ENCODE data around the gene TMEM169. TPM values are rescaled to one million over a fixed set of nuclear protein-coding genes. Genes with fewer than 3 reads are reported as not detected.
"Not testable (repeated sequence)": the region's sequence is repeated elsewhere in the genome, so short reads cannot be mapped to it uniquely, and the experiment has no call there.

The TMEM169 gene
- total RNA-seq, 2 donors from 2014 or later, result 1.7 to 1.8 TPM

GRCh38 chr2:216131175-216131926, 49.6 kb downstream of the TMEM169 start:
- peak overlapping the region; percentile 73 to 83 for H3K27ac Mint-ChIP-seq
- no peaks in the 10 kb centered on the region for H3K9me3 Mint-ChIP-seq
- ATAC-seq, result peak; percentile 40 to 72
- DNase-seq (ENCODE audit: low spot score in 2 of 2), result no peak
- H3K36me3 Mint-ChIP-seq, result peaks cover 46 to 68% of the 10 kb centered on the region in 2 donors

GRCh38 chr2:216132585-216132984, 50.9 kb downstream of the TMEM169 start:
- H3K27ac Mint-ChIP-seq, result peak overlapping the region; percentile 83
- peaks cover 53 to 66% of the 10 kb centered on the region in 2 donors for H3K36me3 Mint-ChIP-seq
- no peaks in the 10 kb centered on the region for H3K9me3 Mint-ChIP-seq
- ATAC-seq (peak; percentile 36 to 65), DNase-seq (ENCODE audit: low spot score in 2 of 2) (no peak)

- H3K9me3 Mint-ChIP-seq, result no peaks in the 10 kb centered on the region
- DNase-seq (ENCODE audit: low spot score in 2 of 2) (no peak), ATAC-seq (no peak)
- H3K36me3 Mint-ChIP-seq, result peaks cover 58 to 66% of the 10 kb centered on the region in 2 donors
- peak overlapping the region in 1 of 2 donors; percentile 83 for H3K27ac Mint-ChIP-seq
Measured at GRCh38 chr2:216133397-216133796, 51.7 kb downstream of the TMEM169 start.

GRCh38 chr2:216134958-216135541, 53.3 kb downstream of the TMEM169 start:
- DNase-seq (ENCODE audit: low spot score in 2 of 2), result no peak
- Mint-ChIP-seq H3K36me3 (peaks cover 52 to 66% of the 10 kb centered on the region in 2 donors), H3K9me3 (no peaks in the 10 kb centered on the region), H3K27ac (peak overlapping the region; percentile 58 to 93)
- ATAC-seq, result peak; percentile 28 to 41

- H3K36me3 Mint-ChIP-seq, result peaks cover 37 to 61% of the 10 kb centered on the region in 2 donors
- H3K27ac Mint-ChIP-seq, result no peak overlapping the region
- ATAC-seq (no peak), DNase-seq (ENCODE audit: low spot score in 2 of 2) (peak in 1 of 2 donors; percentile 31)
- H3K9me3 Mint-ChIP-seq, result no peaks in the 10 kb centered on the region
Measured at GRCh38 chr2:216139884-216140283, 58.2 kb downstream of the TMEM169 start.

- peak overlapping the region in 1 of 2 donors; percentile 18 for H3K27ac Mint-ChIP-seq
- not testable (repeated sequence) for H3K9me3 Mint-ChIP-seq; ATAC-seq; DNase-seq (ENCODE audit: low spot score in 2 of 2)
- peaks cover 24 to 45% of the 10 kb centered on the region in 2 donors for H3K36me3 Mint-ChIP-seq
Measured at GRCh38 chr2:216141516-216141915, 59.8 kb downstream of the TMEM169 start.

GRCh38 chr2:216142540-216142939, 60.8 kb downstream of the TMEM169 start:
- Mint-ChIP-seq H3K36me3 (peaks cover 19 to 41% of the 10 kb centered on the region in 2 donors), H3K9me3 (no peaks in the 10 kb centered on the region), H3K27ac (peak overlapping the region in 1 of 2 donors; percentile 66)
- DNase-seq (ENCODE audit: low spot score in 2 of 2) (peak in 1 of 2 donors; percentile 22), ATAC-seq (peak; percentile 98 to 99)

GRCh38 chr2:216144372-216144771, 62.7 kb downstream of the TMEM169 start:
- Mint-ChIP-seq H3K36me3 (peaks cover 16 to 36% of the 10 kb centered on the region in 2 donors), H3K9me3 (no peaks in the 10 kb centered on the region), H3K27ac (no peak overlapping the region)
- no peak for DNase-seq (ENCODE audit: low spot score in 2 of 2)
- no peak for ATAC-seq

GRCh38 chr2:216144857-216145256, 63.1 kb downstream of the TMEM169 start:
- Mint-ChIP-seq H3K36me3 (peaks cover 21 to 41% of the 10 kb centered on the region in 2 donors), H3K9me3 (no peaks in the 10 kb centered on the region), H3K27ac (no peak overlapping the region)
- ATAC-seq (no peak), DNase-seq (ENCODE audit: low spot score in 2 of 2) (no peak)

- Mint-ChIP-seq H3K36me3 (peaks cover 22 to 35% of the 10 kb centered on the region in 2 donors), H3K27ac (peak overlapping the region in 1 of 2 donors; percentile 77), H3K9me3 (no peaks in the 10 kb centered on the region)
- DNase-seq (ENCODE audit: low spot score in 2 of 2), result no peak
- no peak for ATAC-seq
Measured at GRCh38 chr2:216146573-216146972, 64.9 kb downstream of the TMEM169 start.

- ATAC-seq (peak; percentile 36 to 44), DNase-seq (ENCODE audit: low spot score in 2 of 2) (no peak)
- peak overlapping the region in 1 of 2 donors; percentile 77 for H3K27ac Mint-ChIP-seq
- H3K9me3 Mint-ChIP-seq, result no peaks in the 10 kb centered on the region
- H3K36me3 Mint-ChIP-seq, result peaks cover 26 to 41% of the 10 kb centered on the region in 2 donors
Measured at GRCh38 chr2:216147172-216148131, 65.7 kb downstream of the TMEM169 start.

- no peaks in the 10 kb centered on the region for H3K9me3 Mint-ChIP-seq
- ATAC-seq, result no peak
- peak overlapping the region in 1 of 2 donors; percentile 68 for H3K27ac Mint-ChIP-seq
- H3K36me3 Mint-ChIP-seq, result peaks cover 26 to 37% of the 10 kb centered on the region in 2 donors
- DNase-seq (ENCODE audit: low spot score in 2 of 2), result no peak
Measured at GRCh38 chr2:216148983-216149382, 67.3 kb downstream of the TMEM169 start.

GRCh38 chr2:216149741-216150140, 68.0 kb downstream of the TMEM169 start:
- DNase-seq (ENCODE audit: low spot score in 2 of 2) (no peak), ATAC-seq (no peak)
- peak overlapping the region; percentile 68 to 83 for H3K27ac Mint-ChIP-seq
- H3K36me3 Mint-ChIP-seq, result peaks cover 26 to 37% of the 10 kb centered on the region in 2 donors
- no peaks in the 10 kb centered on the region for H3K9me3 Mint-ChIP-seq

GRCh38 chr2:216151313-216152025, 69.8 kb downstream of the TMEM169 start:
- Mint-ChIP-seq H3K36me3 (peaks cover 26 to 38% of the 10 kb centered on the region in 2 donors), H3K9me3 (no peaks in the 10 kb centered on the region), H3K27ac (peak overlapping the region in 1 of 2 donors; percentile 54)
- DNase-seq (ENCODE audit: low spot score in 2 of 2), result no peak
- peak; percentile 48 to 50 for ATAC-seq

All from activated naive CD4-positive, alpha-beta T cell treated with anti-CD3 and anti-CD28 coated beads, Interleukin-2, amount 50 U/mL, for 72 hours (primary cell).